SK-N-MC (cell line): Measurements from ENCODE around the gene RAET1G.

Experiments used
- EZH2 ChIP-seq: fragments of 200-600 bp; sonication (generic); IDR thresholded peaks from one replicate; pipeline ENCODE4 v1.6.1; 2017; ENCODE audit warnings: antibody characterized with exemption
- POLR2AphosphoS5 ChIP-seq: IDR thresholded peaks from 2 replicates; pipeline ENCODE4 v1.6.1; 2012; ENCODE audit warnings: mild to moderate bottlenecking, low read depth, low read length, borderline replicate concordance

DNA sequence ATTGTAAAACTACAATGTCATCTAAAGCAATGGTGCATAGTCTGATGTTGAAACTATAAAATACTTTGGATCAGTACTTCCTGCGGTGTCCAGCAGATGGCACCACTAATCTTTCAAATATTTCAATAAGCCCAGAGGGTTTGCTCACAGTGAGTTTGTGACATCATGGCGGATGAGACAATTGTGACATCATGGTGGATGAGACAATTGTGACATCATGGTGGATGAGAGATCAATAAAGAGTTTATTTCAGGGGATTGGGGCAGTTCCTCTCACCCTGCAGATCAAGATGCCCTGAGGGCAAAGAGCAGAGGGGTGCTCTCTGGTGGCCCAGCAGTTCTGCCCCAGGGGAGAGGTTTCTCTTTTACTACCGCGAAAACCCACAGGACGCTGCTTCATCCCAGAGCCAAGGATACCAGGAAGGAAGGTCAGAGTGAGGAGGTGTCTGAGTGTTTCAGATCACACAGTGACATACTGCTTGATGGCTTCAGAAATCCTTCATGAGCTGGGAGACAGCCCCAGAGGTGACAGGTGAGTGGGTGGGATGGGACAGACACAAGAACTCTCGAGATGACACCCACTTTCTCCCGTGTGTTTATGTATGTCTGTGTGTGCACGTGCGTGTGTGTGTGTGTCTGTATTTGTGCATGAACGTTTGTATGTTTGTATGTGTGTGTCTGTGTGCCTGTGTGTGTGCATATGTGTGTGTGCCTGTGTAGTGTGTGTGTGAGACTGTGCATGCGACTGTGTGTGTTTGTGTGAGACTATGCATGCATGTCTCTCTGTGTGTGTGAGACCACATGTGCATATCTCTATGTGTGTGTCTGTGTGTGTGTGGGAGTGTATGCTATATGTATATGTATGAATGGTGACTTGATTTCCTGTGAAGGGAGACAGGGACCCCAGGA lies 11.6 kb upstream of the RAET1G start:
- TF ChIP-seq POLR2AphosphoS5 (no peak), EZH2 (no peak)
